ENCODE measurements around the gene FKBP8. TPM values are rescaled to one million over a fixed set of nuclear protein-coding genes. Genes with fewer than 3 reads are reported as not detected.

Gene FKBP8
- total and polyA plus RNA-seq, 2 of the 4 experiments (the other 2 are of a cell fraction) = 153 to 289 TPM

DNA sequence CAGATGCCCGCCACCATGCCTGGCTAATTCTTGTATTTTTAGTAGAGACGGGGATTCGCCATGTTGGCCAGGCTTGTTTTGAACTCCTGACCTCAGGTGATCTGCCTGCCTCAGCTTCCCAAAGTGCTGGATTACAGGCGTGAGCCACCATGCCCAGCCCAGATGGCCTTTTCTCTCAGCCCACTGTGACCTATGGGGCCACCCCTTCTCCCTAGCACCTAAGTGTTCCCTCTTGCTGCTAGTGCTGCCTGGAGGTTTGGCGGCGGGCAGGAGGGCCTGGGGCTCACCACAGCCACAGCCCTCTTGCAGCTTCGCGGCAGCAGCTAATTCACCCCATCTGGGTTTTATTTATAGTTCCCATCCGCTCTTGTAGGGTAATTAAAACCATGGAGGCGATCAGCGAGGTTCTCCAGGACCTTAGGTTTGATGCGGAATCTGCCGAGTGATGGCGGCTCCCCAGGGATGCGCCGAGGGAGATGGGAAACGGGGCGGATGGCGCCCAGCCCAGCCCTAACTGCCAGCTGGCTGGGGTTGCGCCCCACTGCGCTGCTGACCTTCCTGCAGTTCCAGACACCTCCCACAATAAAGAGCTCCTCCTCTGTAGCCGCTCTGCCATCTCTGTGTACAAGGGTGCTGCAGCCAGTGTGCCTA lies 48.5 kb upstream of the FKBP8 start:
- H3K4me3 ChIP-seq (ENCODE audit: insufficient read depth, low read depth, low read length) = no peak overlapping the region
- H2BK120ac ChIP-seq (ENCODE audit: low read depth, low read length) = no peak overlapping the region
- 90% methylated on average over 4 of the region's 22 CpGs; no CpG with 5 or more reads in 1 of the 2 experiments for WGBS, 2 experiments (ENCODE audit: extremely low coverage in 2 of 2, insufficient read length in 1 of 2)
- peaks cover 9% of the 10 kb centered on the region for H4K20me1 ChIP-seq (ENCODE audit: insufficient read depth, low read length)
- H4K91ac ChIP-seq (ENCODE audit: insufficient read depth, low read depth, low read length) = no peak overlapping the region
- no peak overlapping the region for H3K23ac ChIP-seq (ENCODE audit: low read depth, low read length)
- H3K9me1 ChIP-seq (ENCODE audit: insufficient read depth, low read length) = peaks cover 4% of the 10 kb centered on the region; the same call in 1 of the 2 replicates
- dilution Hi-C loops (cut with HindIII; ENCODE audit: low sequenced_read_pairs, unreplicated experiment) (no loop called here), in situ Hi-C loops (cut with MboI; ENCODE audit: low sequenced_read_pairs) (no loop called here), intact Hi-C loops (cut with micrococcal nuclease) (no loop called here)
- TF ChIP-seq SMC3 (IDR thresholded peaks at IDR 0.05; ENCODE audit: low read depth, low read length) (no peak), RFX5 (IDR thresholded peaks at IDR 0.05; ENCODE audit: low read depth, low read length) (no peak), MAZ (IDR thresholded peaks at IDR 0.05; ENCODE audit: borderline replicate concordance, low read depth, low read length) (no peak), BHLHE40 (IDR thresholded peaks at IDR 0.05; ENCODE audit: low read depth, low read length) (no peak), RAD21 (IDR thresholded peaks at IDR 0.05; ENCODE audit: low read length) (no peak), POLR2A (IDR thresholded peaks at IDR 0.05; ENCODE audit: low read depth, low read length) (no peak), CEBPB (IDR thresholded peaks at IDR 0.05; ENCODE audit: low read depth, low read length) (no peak), RCOR1 (IDR thresholded peaks at IDR 0.05; ENCODE audit: insufficient replicate concordance, low read length) (no peak), MAFK (IDR thresholded peaks at IDR 0.05; ENCODE audit: low read depth, low read length) (no peak), NFE2L2 (IDR thresholded peaks at IDR 0.05; ENCODE audit: low read depth, low read length) (no peak), FOS (IDR thresholded peaks at IDR 0.05; ENCODE audit: low read depth, low read length) (no peak), CHD1 (IDR thresholded peaks at IDR 0.05; ENCODE audit: low read depth, low read length) (no peak)
- TF ChIP-seq, protein P1, sequence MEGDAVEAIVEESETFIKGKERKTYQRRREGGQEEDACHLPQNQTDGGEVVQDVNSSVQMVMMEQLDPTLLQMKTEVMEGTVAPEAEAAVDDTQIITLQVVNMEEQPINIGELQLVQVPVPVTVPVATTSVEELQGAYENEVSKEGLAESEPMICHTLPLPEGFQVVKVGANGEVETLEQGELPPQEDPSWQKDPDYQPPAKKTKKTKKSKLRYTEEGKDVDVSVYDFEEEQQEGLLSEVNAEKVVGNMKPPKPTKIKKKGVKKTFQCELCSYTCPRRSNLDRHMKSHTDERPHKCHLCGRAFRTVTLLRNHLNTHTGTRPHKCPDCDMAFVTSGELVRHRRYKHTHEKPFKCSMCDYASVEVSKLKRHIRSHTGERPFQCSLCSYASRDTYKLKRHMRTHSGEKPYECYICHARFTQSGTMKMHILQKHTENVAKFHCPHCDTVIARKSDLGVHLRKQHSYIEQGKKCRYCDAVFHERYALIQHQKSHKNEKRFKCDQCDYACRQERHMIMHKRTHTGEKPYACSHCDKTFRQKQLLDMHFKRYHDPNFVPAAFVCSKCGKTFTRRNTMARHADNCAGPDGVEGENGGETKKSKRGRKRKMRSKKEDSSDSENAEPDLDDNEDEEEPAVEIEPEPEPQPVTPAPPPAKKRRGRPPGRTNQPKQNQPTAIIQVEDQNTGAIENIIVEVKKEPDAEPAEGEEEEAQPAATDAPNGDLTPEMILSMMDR (conservative IDR thresholded peaks at IDR 0.05; ENCODE audit: low read depth, low read length) = no peak
- TF ChIP-seq, protein P2, sequence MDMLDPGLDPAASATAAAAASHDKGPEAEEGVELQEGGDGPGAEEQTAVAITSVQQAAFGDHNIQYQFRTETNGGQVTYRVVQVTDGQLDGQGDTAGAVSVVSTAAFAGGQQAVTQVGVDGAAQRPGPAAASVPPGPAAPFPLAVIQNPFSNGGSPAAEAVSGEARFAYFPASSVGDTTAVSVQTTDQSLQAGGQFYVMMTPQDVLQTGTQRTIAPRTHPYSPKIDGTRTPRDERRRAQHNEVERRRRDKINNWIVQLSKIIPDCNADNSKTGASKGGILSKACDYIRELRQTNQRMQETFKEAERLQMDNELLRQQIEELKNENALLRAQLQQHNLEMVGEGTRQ (IDR thresholded peaks at IDR 0.05; ENCODE audit: low read depth, low read length) = no peak
- no peak overlapping the region for H2BK20ac ChIP-seq (ENCODE audit: low read depth, low read length)
- H3K4me1 ChIP-seq (ENCODE audit: control insufficient read depth, insufficient read depth, low read length) = peaks cover 8% of the 10 kb centered on the region
- H3K4me2 ChIP-seq (ENCODE audit: low read depth, low read length) = no peak overlapping the region
- no TSS peak for BruUV-seq (replicated peaks)
- H3K56ac ChIP-seq (ENCODE audit: extremely low read depth, insufficient read depth, low read length) = no peak overlapping the region
- ChIA-PET POLR2A (ENCODE audit: unreplicated experiment) (no interaction called here), CTCF (interaction anchor here (0.6 kb wide), 1 partner anchor 184 kb away, joined by 7 read pairs; no protein-coding TSS in a partner anchor)
- H2AFZ ChIP-seq (replicated peaks; ENCODE audit: low read length, poor library complexity) = no peak overlapping the region
- H2AK5ac ChIP-seq (ENCODE audit: low read depth, low read length) = no peak overlapping the region
- H4K8ac ChIP-seq (ENCODE audit: low read depth in 2 of 2, low read length in 2 of 2) = no peak overlapping the region
- ATAC-seq (ENCODE audit: low read depth) (no peak), DNase-seq (no peak)
- H4K5ac ChIP-seq (ENCODE audit: low read depth, low read length) = no peak overlapping the region
- peaks cover 4% of the 10 kb centered on the region for H3K36me3 ChIP-seq (ENCODE audit: control insufficient read depth, insufficient read depth, low read length)
- H3K18ac ChIP-seq (ENCODE audit: low read depth, low read length) = no peak overlapping the region
- no peak overlapping the region for H3K9ac ChIP-seq (ENCODE audit: low read depth, low read length)
- no peak overlapping the region for H2AK9ac ChIP-seq (replicated peaks; ENCODE audit: low read depth, low read length, poor library complexity)
- no peak overlapping the region for H3K4ac ChIP-seq (ENCODE audit: low read depth, low read length)
- H3K27ac ChIP-seq (ENCODE audit: insufficient read depth, low read length) = no peak overlapping the region
- no peak overlapping the region for H2BK15ac ChIP-seq (ENCODE audit: low read depth, low read length)
- H2BK5ac ChIP-seq (ENCODE audit: low read depth, low read length, poor library complexity, severe bottlenecking) = no peak overlapping the region
- peaks cover 6 to 20% of the 10 kb centered on the region in 2 experiments; a peak in 3 of 4 replicates for H3K79me1 ChIP-seq (ENCODE audit: low read depth in 1 of 2, low read length in 2 of 2)
- H3K9me3 ChIP-seq (ENCODE audit: control insufficient read depth, insufficient read depth, low read length) = no peaks in the 10 kb centered on the region
- no peak overlapping the region for H3K14ac ChIP-seq (replicated peaks; ENCODE audit: low read depth, low read length)
- no peaks in the 10 kb centered on the region for H3K27me3 ChIP-seq (ENCODE audit: control insufficient read depth, insufficient read depth, low read length)

Data from IMR-90 (cell line).